Ishikawa (cell line): ENCODE data around the gene BICRA.
A peak's percentile ranks its signal among the peaks of the same experiment; 100 is the strongest.

Experiments
- CEBPB ChIP-seq: IDR thresholded peaks from 2 replicates; pipeline ENCODE4 v1.6.1; 2012
- CREB1 ChIP-seq: IDR thresholded peaks from 2 replicates; pipeline ENCODE4 v1.6.1; 2012; ENCODE audit warnings: low read depth
- EGR1 ChIP-seq: IDR thresholded peaks from 2 replicates; pipeline ENCODE4 v1.6.1; 2012
- EP300 ChIP-seq: IDR thresholded peaks from 2 replicates; pipeline ENCODE4 v1.6.1; 2012; ENCODE audit warnings: borderline replicate concordance
- FOXM1 ChIP-seq: IDR thresholded peaks from 2 replicates; pipeline ENCODE4 v1.6.1; 2012; ENCODE audit warnings: low read depth, borderline replicate concordance
- MAX ChIP-seq: IDR thresholded peaks from 2 replicates; pipeline ENCODE4 v1.6.1; 2012
- NFIC ChIP-seq: IDR thresholded peaks from 2 replicates; pipeline ENCODE4 v1.6.1; 2012
- RAD21 ChIP-seq: IDR thresholded peaks from 2 replicates; pipeline ENCODE4 v1.6.1; 2012; ENCODE audit warnings: low read depth
- REST ChIP-seq: IDR thresholded peaks from 2 replicates; pipeline ENCODE4 v1.6.1; 2012; ENCODE audit warnings: low read depth, mild to moderate bottlenecking
- TAF1 ChIP-seq: IDR thresholded peaks from 2 replicates; pipeline ENCODE4 v1.6.1; 2012; ENCODE audit warnings: low read depth, mild to moderate bottlenecking
- TCF12 ChIP-seq: IDR thresholded peaks from 2 replicates; pipeline ENCODE4 v1.6.1; 2012; ENCODE audit warnings: low read depth
- TEAD4 ChIP-seq: IDR thresholded peaks from 2 replicates; pipeline ENCODE4 v1.6.1; 2012
- USF1 ChIP-seq: IDR thresholded peaks from 2 replicates; pipeline ENCODE4 v1.6.1; 2012
- YY1 ChIP-seq: IDR thresholded peaks from 2 replicates; pipeline ENCODE4 v1.6.1; 2012; ENCODE audit warnings: low read depth
- ZBTB7A ChIP-seq: IDR thresholded peaks from 2 replicates; pipeline ENCODE4 v1.6.1; 2012; ENCODE audit warnings: low read depth

The BICRA gene

GRCh38 chr19:47598407-47599349, 10.3 kb upstream of the BICRA start:
- no peak for TF ChIP-seq YY1
- 0 out of 2 replicates have a peak, but pooled peaks have one; percentile 3 for TF ChIP-seq RAD21
- no peak for TF ChIP-seq EGR1
- no peak for TF ChIP-seq USF1
- TF ChIP-seq MAX = no peak
- no peak for TF ChIP-seq FOXM1
- no peak for TF ChIP-seq CREB1
- TF ChIP-seq EP300 = peak; percentile 40; the same call in 1 of the 2 replicates
- TF ChIP-seq TAF1 = no peak
- TF ChIP-seq TCF12 = no peak
- no peak for TF ChIP-seq NFIC
- TF ChIP-seq TEAD4 = peak; percentile 88
- TF ChIP-seq ZBTB7A = no peak
- TF ChIP-seq REST = no peak
- TF ChIP-seq CEBPB = no peak

GRCh38 chr19:47600246-47601179, 8.4 kb upstream of the BICRA start:
- TF ChIP-seq REST (no peak), TAF1 (peak; percentile 81; the same call in 1 of the 2 replicates), NFIC (no peak), ZBTB7A (no peak), YY1 (peak; percentile 65), RAD21 (no peak; the same call in 1 of the 2 replicates), CEBPB (no peak), TCF12 (peak; percentile 11; the same call in 1 of the 2 replicates), TEAD4 (no peak), USF1 (0 out of 2 replicates have a peak, but pooled peaks have one; percentile 4), MAX (0 out of 2 replicates have a peak, but pooled peaks have one; percentile 20), FOXM1 (peak; percentile 66; the same call in 1 of the 2 replicates), CREB1 (peak; percentile 63), EP300 (no peak; the same call in 1 of the 2 replicates), EGR1 (0 out of 2 replicates have a peak, but pooled peaks have one; percentile 19)

GRCh38 chr19:47601180-47601904, 7.6 kb upstream of the BICRA start:
- TF ChIP-seq CREB1 (no peak), REST (no peak), RAD21 (no peak), YY1 (no peak), TCF12 (no peak), CEBPB (no peak), FOXM1 (no peak)
